HEK293 (cell line): ENCODE measurements around the gene ARHGAP4.
A peak's percentile ranks its signal among the peaks of the same experiment; 100 is the strongest.

Experiments used
- EGR2 ChIP-seq: fragments of 450-650 bp; formaldehyde crosslinking; IDR thresholded peaks from 2 replicates; pipeline ENCODE4 v1.5.1; 2016; ENCODE audit warnings: low read depth, missing biosample characterization, missing genetic modification characterization
- GLI2 ChIP-seq: fragments of 450-650 bp; formaldehyde crosslinking; IDR thresholded peaks from 2 replicates; pipeline ENCODE4; 2017; ENCODE audit warnings: missing biosample characterization, missing genetic modification characterization, low read depth, borderline replicate concordance
- GLIS2 ChIP-seq: fragments of 450-650 bp; formaldehyde crosslinking; IDR thresholded peaks from 2 replicates; pipeline ENCODE4 v1.5.1; 2016; ENCODE audit warnings: missing biosample characterization, missing genetic modification characterization
- HOXC10 ChIP-seq: sonication (generic); formaldehyde crosslinking; IDR thresholded peaks from 2 replicates; pipeline ENCODE4 v1.8.1; 2023; ENCODE audit warnings: mild to moderate bottlenecking, missing genetic modification reagents
- IKZF3 ChIP-seq: fragments of 450-650 bp; IDR thresholded peaks from 2 replicates; pipeline ENCODE4 v1.5.0; 2018; ENCODE audit warnings: missing biosample characterization, mild to moderate bottlenecking, missing genetic modification characterization, moderate library complexity
- KLF1 ChIP-seq: fragments of 450-650 bp; formaldehyde crosslinking; IDR thresholded peaks from 2 replicates; pipeline ENCODE4 v1.5.1; 2016; ENCODE audit warnings: missing biosample characterization, missing genetic modification characterization
- KLF10 ChIP-seq: fragments of 450-650 bp; IDR thresholded peaks from 2 replicates; pipeline ENCODE4 v1.5.1; 2018; ENCODE audit warnings: missing biosample characterization, mild to moderate bottlenecking, missing genetic modification characterization
- KLF8 ChIP-seq: fragments of 450-650 bp; formaldehyde crosslinking; IDR thresholded peaks from 2 replicates; pipeline ENCODE4 v1.5.1; 2016; ENCODE audit warnings: missing biosample characterization, missing genetic modification characterization
- OSR2 ChIP-seq: fragments of 450-650 bp; formaldehyde crosslinking; IDR thresholded peaks from 2 replicates; pipeline ENCODE4 v1.5.1; 2016; ENCODE audit warnings: missing biosample characterization, missing genetic modification characterization
- RBAK ChIP-seq: fragments of 450-650 bp; formaldehyde crosslinking; IDR thresholded peaks from 2 replicates; pipeline ENCODE4 v1.5.1; 2016; ENCODE audit warnings: missing biosample characterization, missing genetic modification characterization
- SCRT2 ChIP-seq: fragments of 450-650 bp; formaldehyde crosslinking; IDR thresholded peaks from 2 replicates; pipeline ENCODE4 v1.5.1; 2016; ENCODE audit warnings: missing biosample characterization, missing genetic modification characterization
- SP2 ChIP-seq: fragments of 450-650 bp; formaldehyde crosslinking; IDR thresholded peaks from 2 replicates; pipeline ENCODE4 v1.5.1; 2016; ENCODE audit warnings: missing biosample characterization, missing genetic modification characterization
- WT1 ChIP-seq: fragments of 450-650 bp; formaldehyde crosslinking; IDR thresholded peaks from 2 replicates; pipeline ENCODE4 v1.5.1; 2016; ENCODE audit warnings: missing biosample characterization, missing genetic modification characterization
- ZBTB7A ChIP-seq: fragments of 450-650 bp; formaldehyde crosslinking; IDR thresholded peaks from 2 replicates; pipeline ENCODE4 v1.5.1; 2016; ENCODE audit warnings: low read depth, missing biosample characterization, missing genetic modification characterization
- ZFP37 ChIP-seq: fragments of 450-650 bp; formaldehyde crosslinking; IDR thresholded peaks from 2 replicates; pipeline ENCODE4 v1.5.1; 2016; ENCODE audit warnings: missing biosample characterization, missing genetic modification characterization
- ZIC2 ChIP-seq: fragments of 450-650 bp; formaldehyde crosslinking; IDR thresholded peaks from 2 replicates; pipeline ENCODE4 v1.5.1; 2016; ENCODE audit warnings: missing biosample characterization, missing genetic modification characterization
- ZNF140 ChIP-seq: fragments of 450-650 bp; formaldehyde crosslinking; IDR thresholded peaks from 2 replicates; pipeline ENCODE4 v1.5.1; 2016; ENCODE audit warnings: missing biosample characterization, missing genetic modification characterization
- ZNF175 ChIP-seq: fragments of 450-650 bp; formaldehyde crosslinking; IDR thresholded peaks from 2 replicates; pipeline ENCODE4 v1.5.1; 2016; ENCODE audit warnings: missing biosample characterization, missing genetic modification characterization
- ZNF214 ChIP-seq: fragments of 450-650 bp; formaldehyde crosslinking; IDR thresholded peaks from 2 replicates; pipeline ENCODE4 v1.5.1; 2017; ENCODE audit warnings: missing biosample characterization, mild to moderate bottlenecking, missing genetic modification characterization, borderline replicate concordance
- ZNF341 ChIP-seq: fragments of 450-650 bp; formaldehyde crosslinking; IDR thresholded peaks from 2 replicates; pipeline ENCODE4; 2016; ENCODE audit warnings: low read depth, missing biosample characterization, missing genetic modification characterization
- ZNF354C ChIP-seq: fragments of 450-650 bp; formaldehyde crosslinking; IDR thresholded peaks from 2 replicates; pipeline ENCODE4 v1.5.1; 2016; ENCODE audit warnings: missing biosample characterization, missing genetic modification characterization, low read depth, borderline replicate concordance
- ZNF426 ChIP-seq: fragments of 450-650 bp; formaldehyde crosslinking; IDR thresholded peaks from 2 replicates; pipeline ENCODE4 v1.5.1; 2017; ENCODE audit warnings: missing biosample characterization, missing genetic modification characterization, mild to moderate bottlenecking, inconsistent platforms, moderate library complexity
- ZNF549 ChIP-seq: fragments of 450-650 bp; IDR thresholded peaks from 2 replicates; pipeline ENCODE4 v1.5.1; 2018; ENCODE audit warnings: missing biosample characterization, missing genetic modification characterization, mild to moderate bottlenecking, inconsistent platforms, moderate library complexity
- ZNF660 ChIP-seq: fragments of 450-650 bp; IDR thresholded peaks from 2 replicates; pipeline ENCODE4 v1.5.1; 2018; ENCODE audit warnings: missing biosample characterization, mild to moderate bottlenecking, missing genetic modification characterization
- ZNF701 ChIP-seq: fragments of 450-650 bp; formaldehyde crosslinking; IDR thresholded peaks from 2 replicates; pipeline ENCODE4 v1.5.1; 2016; ENCODE audit warnings: missing biosample characterization, missing genetic modification characterization
- ZNF768 ChIP-seq: fragments of 450-650 bp; formaldehyde crosslinking; IDR thresholded peaks from 2 replicates; pipeline ENCODE4 v1.5.1; 2018; ENCODE audit warnings: missing biosample characterization, mild to moderate bottlenecking, missing genetic modification characterization
- TF ChIP-seq, protein P1 (sequence below): fragments of 450-650 bp; formaldehyde crosslinking; IDR thresholded peaks from 2 replicates; pipeline ENCODE4 v1.5.1; 2016; ENCODE audit warnings: missing biosample characterization, missing genetic modification characterization
- TF ChIP-seq, protein P2 (sequence below): fragments of 450-650 bp; formaldehyde crosslinking; IDR thresholded peaks from 2 replicates; pipeline ENCODE4 v1.5.1; 2017; ENCODE audit warnings: missing biosample characterization, missing genetic modification characterization
- TF ChIP-seq, protein P3 (sequence below): fragments of 450-650 bp; formaldehyde crosslinking; IDR thresholded peaks from 2 replicates; pipeline ENCODE4 v1.5.1; 2016; ENCODE audit warnings: missing biosample characterization, missing genetic modification characterization
- TF ChIP-seq, protein P4 (sequence below): fragments of 450-650 bp; formaldehyde crosslinking; IDR thresholded peaks from 2 replicates; pipeline ENCODE4 v1.5.1; 2017; ENCODE audit warnings: missing biosample characterization, missing genetic modification characterization
- TF ChIP-seq, protein P5 (sequence below): fragments of 450-650 bp; formaldehyde crosslinking; IDR thresholded peaks from 2 replicates; pipeline ENCODE4 v1.5.1; 2017; ENCODE audit warnings: missing biosample characterization, missing genetic modification characterization

Gene ARHGAP4

DNA sequence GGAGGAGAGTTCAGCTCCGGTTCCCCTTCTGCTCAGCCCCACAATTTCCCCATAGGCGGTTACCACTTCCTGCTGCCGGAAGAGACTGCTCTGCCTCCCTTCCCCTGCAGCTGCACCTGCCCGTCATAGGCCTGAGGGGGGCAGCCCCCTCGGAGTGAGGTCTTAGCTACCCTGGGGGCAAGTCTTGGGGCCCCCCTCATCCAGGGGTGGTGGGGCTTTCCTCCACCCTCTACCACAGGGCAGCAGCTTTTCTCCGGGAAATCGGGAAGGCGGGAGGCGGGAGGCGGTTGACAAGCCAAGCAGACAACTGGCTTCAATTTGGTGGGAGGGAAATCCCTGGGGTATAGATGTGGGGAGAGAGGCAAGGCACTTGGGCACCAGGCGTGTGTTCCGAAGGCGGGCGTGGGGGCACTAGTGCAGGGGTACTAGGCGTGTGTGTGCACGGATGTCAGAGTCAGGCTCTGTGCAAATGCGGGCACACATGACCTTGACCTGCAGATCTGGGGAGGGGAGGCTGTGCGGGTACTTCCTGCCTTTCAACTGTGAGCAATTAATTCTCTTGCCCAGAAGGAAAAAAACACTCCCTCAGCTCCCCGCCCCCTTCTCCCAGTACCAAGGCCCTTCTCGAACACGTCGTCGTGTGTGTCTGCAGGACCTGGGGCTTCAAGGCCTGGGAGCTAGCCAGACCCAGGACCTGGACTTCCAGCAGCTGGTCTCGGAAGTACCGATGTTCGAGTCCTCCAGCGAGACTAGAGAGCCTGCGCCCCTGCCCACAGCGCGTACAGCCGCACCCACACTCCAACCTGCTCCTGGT is 1.0 kb upstream of the ARHGAP4 start (continued):
- no peak for TF ChIP-seq ZFP37 (tag by site-specific recombination)
- TF ChIP-seq, protein P1, sequence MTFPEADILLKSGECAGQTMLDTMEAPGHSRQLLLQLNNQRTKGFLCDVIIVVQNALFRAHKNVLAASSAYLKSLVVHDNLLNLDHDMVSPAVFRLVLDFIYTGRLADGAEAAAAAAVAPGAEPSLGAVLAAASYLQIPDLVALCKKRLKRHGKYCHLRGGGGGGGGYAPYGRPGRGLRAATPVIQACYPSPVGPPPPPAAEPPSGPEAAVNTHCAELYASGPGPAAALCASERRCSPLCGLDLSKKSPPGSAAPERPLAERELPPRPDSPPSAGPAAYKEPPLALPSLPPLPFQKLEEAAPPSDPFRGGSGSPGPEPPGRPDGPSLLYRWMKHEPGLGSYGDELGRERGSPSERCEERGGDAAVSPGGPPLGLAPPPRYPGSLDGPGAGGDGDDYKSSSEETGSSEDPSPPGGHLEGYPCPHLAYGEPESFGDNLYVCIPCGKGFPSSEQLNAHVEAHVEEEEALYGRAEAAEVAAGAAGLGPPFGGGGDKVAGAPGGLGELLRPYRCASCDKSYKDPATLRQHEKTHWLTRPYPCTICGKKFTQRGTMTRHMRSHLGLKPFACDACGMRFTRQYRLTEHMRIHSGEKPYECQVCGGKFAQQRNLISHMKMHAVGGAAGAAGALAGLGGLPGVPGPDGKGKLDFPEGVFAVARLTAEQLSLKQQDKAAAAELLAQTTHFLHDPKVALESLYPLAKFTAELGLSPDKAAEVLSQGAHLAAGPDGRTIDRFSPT (tag by site-specific recombination), result peak; percentile 30
- TF ChIP-seq, protein P2, sequence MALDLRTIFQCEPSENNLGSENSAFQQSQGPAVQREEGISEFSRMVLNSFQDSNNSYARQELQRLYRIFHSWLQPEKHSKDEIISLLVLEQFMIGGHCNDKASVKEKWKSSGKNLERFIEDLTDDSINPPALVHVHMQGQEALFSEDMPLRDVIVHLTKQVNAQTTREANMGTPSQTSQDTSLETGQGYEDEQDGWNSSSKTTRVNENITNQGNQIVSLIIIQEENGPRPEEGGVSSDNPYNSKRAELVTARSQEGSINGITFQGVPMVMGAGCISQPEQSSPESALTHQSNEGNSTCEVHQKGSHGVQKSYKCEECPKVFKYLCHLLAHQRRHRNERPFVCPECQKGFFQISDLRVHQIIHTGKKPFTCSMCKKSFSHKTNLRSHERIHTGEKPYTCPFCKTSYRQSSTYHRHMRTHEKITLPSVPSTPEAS (tag by site-specific recombination), result no peak
- no peak for TF ChIP-seq IKZF3 (tag by site-specific recombination)
- no peak for TF ChIP-seq ZNF549 (tag by site-specific recombination)
- no peak for TF ChIP-seq ZNF426 (tag by site-specific recombination)
- TF ChIP-seq OSR2, result no peak
- TF ChIP-seq SP2 (tag by site-specific recombination), result peak; percentile 40; the same call in 1 of the 2 replicates
- TF ChIP-seq KLF10 (tag by site-specific recombination), result no peak
- TF ChIP-seq ZNF140 (tag by site-specific recombination), result no peak
- peak; percentile 72 for TF ChIP-seq EGR2 (tag by site-specific recombination)
- TF ChIP-seq ZNF660 (tag by site-specific recombination), result no peak
- TF ChIP-seq GLIS2, result peak; percentile 66
- no peak for TF ChIP-seq KLF8 (tag by site-specific recombination)
- 0 out of 2 replicates have a peak, but pooled peaks have one; percentile 72 for TF ChIP-seq HOXC10 (CRISPR knock-in tag)
- TF ChIP-seq ZNF354C (tag by site-specific recombination), result no peak
- no peak for TF ChIP-seq ZNF175 (tag by site-specific recombination)
- TF ChIP-seq WT1, result no peak
- TF ChIP-seq ZNF768, result no peak
- TF ChIP-seq, protein P3, sequence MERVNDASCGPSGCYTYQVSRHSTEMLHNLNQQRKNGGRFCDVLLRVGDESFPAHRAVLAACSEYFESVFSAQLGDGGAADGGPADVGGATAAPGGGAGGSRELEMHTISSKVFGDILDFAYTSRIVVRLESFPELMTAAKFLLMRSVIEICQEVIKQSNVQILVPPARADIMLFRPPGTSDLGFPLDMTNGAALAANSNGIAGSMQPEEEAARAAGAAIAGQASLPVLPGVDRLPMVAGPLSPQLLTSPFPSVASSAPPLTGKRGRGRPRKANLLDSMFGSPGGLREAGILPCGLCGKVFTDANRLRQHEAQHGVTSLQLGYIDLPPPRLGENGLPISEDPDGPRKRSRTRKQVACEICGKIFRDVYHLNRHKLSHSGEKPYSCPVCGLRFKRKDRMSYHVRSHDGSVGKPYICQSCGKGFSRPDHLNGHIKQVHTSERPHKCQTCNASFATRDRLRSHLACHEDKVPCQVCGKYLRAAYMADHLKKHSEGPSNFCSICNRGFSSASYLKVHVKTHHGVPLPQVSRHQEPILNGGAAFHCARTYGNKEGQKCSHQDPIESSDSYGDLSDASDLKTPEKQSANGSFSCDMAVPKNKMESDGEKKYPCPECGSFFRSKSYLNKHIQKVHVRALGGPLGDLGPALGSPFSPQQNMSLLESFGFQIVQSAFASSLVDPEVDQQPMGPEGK, result 0 out of 2 replicates have a peak, but pooled peaks have one; percentile 13
- TF ChIP-seq ZIC2 (tag by site-specific recombination), result peak; percentile 35; the same call in 1 of the 2 replicates
- no peak for TF ChIP-seq SCRT2 (tag by site-specific recombination)
- TF ChIP-seq, protein P4, sequence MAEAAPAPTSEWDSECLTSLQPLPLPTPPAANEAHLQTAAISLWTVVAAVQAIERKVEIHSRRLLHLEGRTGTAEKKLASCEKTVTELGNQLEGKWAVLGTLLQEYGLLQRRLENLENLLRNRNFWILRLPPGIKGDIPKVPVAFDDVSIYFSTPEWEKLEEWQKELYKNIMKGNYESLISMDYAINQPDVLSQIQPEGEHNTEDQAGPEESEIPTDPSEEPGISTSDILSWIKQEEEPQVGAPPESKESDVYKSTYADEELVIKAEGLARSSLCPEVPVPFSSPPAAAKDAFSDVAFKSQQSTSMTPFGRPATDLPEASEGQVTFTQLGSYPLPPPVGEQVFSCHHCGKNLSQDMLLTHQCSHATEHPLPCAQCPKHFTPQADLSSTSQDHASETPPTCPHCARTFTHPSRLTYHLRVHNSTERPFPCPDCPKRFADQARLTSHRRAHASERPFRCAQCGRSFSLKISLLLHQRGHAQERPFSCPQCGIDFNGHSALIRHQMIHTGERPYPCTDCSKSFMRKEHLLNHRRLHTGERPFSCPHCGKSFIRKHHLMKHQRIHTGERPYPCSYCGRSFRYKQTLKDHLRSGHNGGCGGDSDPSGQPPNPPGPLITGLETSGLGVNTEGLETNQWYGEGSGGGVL (tag by site-specific recombination), result peak; percentile 28; the same call in 1 of the 2 replicates
- TF ChIP-seq ZNF214 (tag by site-specific recombination), result no peak
- no peak for TF ChIP-seq ZBTB7A (tag by site-specific recombination)
- TF ChIP-seq, protein P5, sequence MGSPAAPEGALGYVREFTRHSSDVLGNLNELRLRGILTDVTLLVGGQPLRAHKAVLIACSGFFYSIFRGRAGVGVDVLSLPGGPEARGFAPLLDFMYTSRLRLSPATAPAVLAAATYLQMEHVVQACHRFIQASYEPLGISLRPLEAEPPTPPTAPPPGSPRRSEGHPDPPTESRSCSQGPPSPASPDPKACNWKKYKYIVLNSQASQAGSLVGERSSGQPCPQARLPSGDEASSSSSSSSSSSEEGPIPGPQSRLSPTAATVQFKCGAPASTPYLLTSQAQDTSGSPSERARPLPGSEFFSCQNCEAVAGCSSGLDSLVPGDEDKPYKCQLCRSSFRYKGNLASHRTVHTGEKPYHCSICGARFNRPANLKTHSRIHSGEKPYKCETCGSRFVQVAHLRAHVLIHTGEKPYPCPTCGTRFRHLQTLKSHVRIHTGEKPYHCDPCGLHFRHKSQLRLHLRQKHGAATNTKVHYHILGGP (tag by site-specific recombination), result no peak
- TF ChIP-seq KLF1 (tag by site-specific recombination), result peak; percentile 40; the same call in 1 of the 2 replicates
- TF ChIP-seq ZNF701 (tag by site-specific recombination), result no peak
- no peak for TF ChIP-seq GLI2 (tag by site-specific recombination)
- TF ChIP-seq ZNF341 (tag by site-specific recombination), result no peak; the same call in 1 of the 2 replicates
- TF ChIP-seq RBAK, result no peak
